AG09309 (cell line): Measurements from ENCODE around the gene MIOS.

Experiments
- DNase-seq: peaks from one replicate; pipeline ENCODE4 v3.0.0-alpha.2; 2010; ENCODE audit warnings: low read depth
- H3K4me3 ChIP-seq: 2 replicates; pipeline ENCODE4 v1.5.1; 2011; ENCODE audit warnings: mild to moderate bottlenecking, low read depth, low read length, moderate library complexity; ENCODE audit not compliant: control insufficient read depth
- CTCF ChIP-seq: IDR thresholded peaks from 2 replicates; pipeline ENCODE4 v1.5.1; 2011; ENCODE audit warnings: mild to moderate bottlenecking, low read depth, low read length, inconsistent platforms; ENCODE audit not compliant: insufficient read depth, control insufficient read depth; ENCODE audit errors: missing control alignments

The MIOS gene

GRCh38 chr7:7579638-7580037, 13.0 kb downstream of the MIOS start:
- no peak overlapping the region for H3K4me3 ChIP-seq
- DNase-seq: no peak
- no peak for TF ChIP-seq CTCF

GRCh38 chr7:7581531-7582179, 15.0 kb downstream of the MIOS start:
- DNase-seq: no peak
- TF ChIP-seq CTCF: no peak
- H3K4me3 ChIP-seq: no peak overlapping the region

GRCh38 chr7:7582596-7582995, 15.9 kb downstream of the MIOS start:
- no peak overlapping the region for H3K4me3 ChIP-seq
- TF ChIP-seq CTCF: no peak
- no peak for DNase-seq

- TF ChIP-seq CTCF: no peak
- no peak overlapping the region for H3K4me3 ChIP-seq
- DNase-seq: no peak
Observed at GRCh38 chr7:7583731-7584130, 17.0 kb downstream of the MIOS start.

GRCh38 chr7:7584653-7585052, 18.0 kb downstream of the MIOS start:
- no peak for TF ChIP-seq CTCF
- no peak overlapping the region for H3K4me3 ChIP-seq
- DNase-seq: no peak

GRCh38 chr7:7585241-7585928, 18.7 kb downstream of the MIOS start:
- H3K4me3 ChIP-seq: no peak overlapping the region

More at GRCh38 chr7:7585241-7585928, 18.7 kb downstream of the MIOS start:
- no peak for TF ChIP-seq CTCF
- no peak for DNase-seq
